Fibroblast of gingiva (primary cell): ENCODE results near the gene VPS9D1.
"Not testable (repeated sequence)": the region's sequence is repeated elsewhere in the genome, so short reads cannot be mapped to it uniquely, and the experiment has no call there.

ENCODE experiments used
- DNase-seq: peaks from one replicate; pipeline ENCODE4 v3.0.0-alpha.2; 2011; ENCODE audit warnings: low read depth

The VPS9D1 gene

GRCh38 chr16:89693931-89694783, 26.5 kb downstream of the VPS9D1 start:
- no peak for DNase-seq

- DNase-seq: no peak
Observed at GRCh38 chr16:89693289-89693731, 27.4 kb downstream of the VPS9D1 start.

GRCh38 chr16:89691986-89692569, 28.6 kb downstream of the VPS9D1 start:
- DNase-seq: no peak

- no peak for DNase-seq
Observed at GRCh38 chr16:89691231-89691985, 29.3 kb downstream of the VPS9D1 start.

- DNase-seq: no peak
Observed at GRCh38 chr16:89690392-89690901, 30.3 kb downstream of the VPS9D1 start.

GRCh38 chr16:89689621-89690020, 31.1 kb downstream of the VPS9D1 start:
- DNase-seq: not testable (repeated sequence)

GRCh38 chr16:89689142-89689541, 31.6 kb downstream of the VPS9D1 start:
- DNase-seq: no peak

- DNase-seq: no peak
Observed at GRCh38 chr16:89688395-89688794, 32.3 kb downstream of the VPS9D1 start.

- DNase-seq: no peak
Observed at GRCh38 chr16:89687092-89687940, 33.4 kb downstream of the VPS9D1 start.

GRCh38 chr16:89686520-89687091, 34.1 kb downstream of the VPS9D1 start, which contains the start of gene CDK10:
CDK10 (plus strand) TSS chr16:89686689; CDS start chr16:89686711, 22 bp downstream.
- peak; percentile 72 for DNase-seq

GRCh38 chr16:89685916-89686315, 34.8 kb downstream of the VPS9D1 start:
- no peak for DNase-seq

- no peak for DNase-seq
Observed at GRCh38 chr16:89678258-89678657, 42.4 kb downstream of the VPS9D1 start.

GRCh38 chr16:89672177-89672941, 48.3 kb downstream of the VPS9D1 start:
- DNase-seq: no peak

- DNase-seq: not testable (repeated sequence)
Observed at GRCh38 chr16:89671565-89671964, 49.1 kb downstream of the VPS9D1 start.

GRCh38 chr16:89670496-89671431, 49.9 kb downstream of the VPS9D1 start:
- DNase-seq: no peak

GRCh38 chr16:89669755-89670154, 50.9 kb downstream of the VPS9D1 start:
- no peak for DNase-seq

GRCh38 chr16:89668790-89669158, 51.9 kb downstream of the VPS9D1 start:
- no peak for DNase-seq

GRCh38 chr16:89667633-89668032, 53.1 kb downstream of the VPS9D1 start:
- DNase-seq: no peak

- DNase-seq: peak; percentile 49
Observed at GRCh38 chr16:89667000-89667399, 53.7 kb downstream of the VPS9D1 start.
